ENCODE measurements around the gene GALE.
"Not testable (repeated sequence)": the region's sequence is repeated elsewhere in the genome, so short reads cannot be mapped to it uniquely, and the experiment has no call there.

Gene GALE

DNA sequence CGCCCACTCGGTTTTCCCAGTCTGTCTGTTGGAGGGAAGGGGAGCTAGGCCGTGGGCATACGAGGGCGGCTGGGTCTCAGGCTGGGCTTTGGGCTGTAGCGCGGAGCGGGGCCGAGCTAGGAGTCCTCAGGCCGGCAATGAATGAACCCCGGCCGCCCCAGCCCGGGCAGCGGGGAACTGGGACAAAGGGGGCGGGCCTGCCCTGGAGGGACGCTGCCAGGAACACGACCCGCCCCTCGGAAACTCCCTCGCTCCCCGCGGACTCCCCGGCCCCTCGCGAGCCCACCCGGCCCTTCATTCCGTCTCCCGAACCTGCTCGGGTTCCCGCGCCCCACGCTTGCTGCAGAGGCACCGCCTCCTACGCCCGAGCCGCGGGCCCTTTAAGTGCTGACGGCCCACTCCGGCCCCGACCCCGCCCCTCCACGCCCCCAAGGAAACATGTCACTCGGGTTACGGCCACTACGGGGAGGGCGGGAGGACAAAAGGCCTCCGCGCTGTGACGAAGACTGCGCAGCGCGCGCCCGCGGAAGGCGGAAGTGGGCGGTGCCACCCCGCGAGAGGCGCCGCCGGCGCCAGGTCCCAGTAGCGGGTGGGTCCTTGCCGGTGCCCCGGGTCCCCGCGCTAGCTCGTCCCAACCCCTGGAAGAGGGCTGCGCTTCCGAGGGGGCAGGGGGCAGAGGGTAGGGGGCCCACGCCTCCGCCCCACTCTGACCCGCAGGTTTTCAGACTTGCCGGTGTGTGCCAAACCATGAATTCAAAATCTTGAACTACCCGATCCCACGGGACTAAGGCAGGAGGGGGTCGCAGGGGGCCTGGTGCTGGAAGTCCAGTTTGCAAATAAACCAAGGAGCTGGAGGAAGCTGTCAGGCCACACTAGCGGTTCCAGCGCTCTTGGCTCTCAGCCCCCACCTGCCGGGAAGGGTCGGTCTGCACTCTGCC lies at the start of gene GALE:
Gene GALE, minus strand, starts transcription at position 355 of the 938 bp plus-strand sequence. CDS start 1,747 bp downstream, outside the sequence.
- peak; percentile 95 for DNase-seq

DNA sequence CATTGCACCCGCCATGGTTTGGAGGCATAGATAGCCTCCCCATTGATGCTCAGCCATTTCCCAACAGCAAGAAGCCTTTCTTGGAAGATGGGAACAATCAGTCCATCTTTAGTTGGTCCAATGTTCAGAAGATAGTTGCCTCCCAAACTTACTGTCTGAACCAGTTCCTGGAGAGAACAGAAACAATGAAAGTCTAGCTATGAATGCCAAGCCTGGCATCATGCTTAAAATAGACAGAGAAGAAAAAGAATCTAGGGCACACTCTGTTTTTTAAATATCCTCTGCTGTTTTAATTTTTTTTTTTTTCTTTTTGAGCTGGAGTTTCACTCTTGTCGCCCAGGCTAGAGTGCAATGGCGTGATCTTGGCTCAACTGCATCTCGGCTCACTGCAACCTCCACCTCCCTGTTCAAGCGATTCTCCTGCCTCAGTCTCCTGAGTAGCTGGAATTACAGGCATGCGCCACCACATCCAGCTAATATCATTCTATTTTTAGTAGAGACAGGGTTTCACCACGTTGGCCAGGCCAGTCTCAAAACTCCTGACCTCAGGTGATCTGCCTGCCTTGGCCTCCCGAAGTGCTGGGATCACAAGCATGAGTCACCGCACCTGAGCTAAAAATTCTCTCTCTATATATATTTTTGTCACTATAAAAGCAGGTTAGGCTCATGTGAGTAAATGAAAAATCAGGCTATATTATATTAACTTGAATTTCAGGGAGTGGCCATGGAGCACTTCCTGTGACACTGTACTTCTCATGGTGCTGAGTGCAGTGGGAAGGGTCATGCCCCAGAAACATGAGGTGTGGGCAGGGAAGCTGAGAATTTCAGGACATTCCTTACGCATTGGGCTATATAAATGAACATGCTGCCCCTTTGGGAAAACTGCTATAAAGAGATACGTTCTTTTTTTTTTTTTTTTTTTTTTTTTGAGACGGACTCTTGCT lies 48.4 kb upstream of the GALE start:
- DNase-seq, result no peak

GRCh38 chr1:23847482-23848095 lies 47.0 kb upstream of the GALE start:
- DNase-seq, result not testable (repeated sequence)

DNA sequence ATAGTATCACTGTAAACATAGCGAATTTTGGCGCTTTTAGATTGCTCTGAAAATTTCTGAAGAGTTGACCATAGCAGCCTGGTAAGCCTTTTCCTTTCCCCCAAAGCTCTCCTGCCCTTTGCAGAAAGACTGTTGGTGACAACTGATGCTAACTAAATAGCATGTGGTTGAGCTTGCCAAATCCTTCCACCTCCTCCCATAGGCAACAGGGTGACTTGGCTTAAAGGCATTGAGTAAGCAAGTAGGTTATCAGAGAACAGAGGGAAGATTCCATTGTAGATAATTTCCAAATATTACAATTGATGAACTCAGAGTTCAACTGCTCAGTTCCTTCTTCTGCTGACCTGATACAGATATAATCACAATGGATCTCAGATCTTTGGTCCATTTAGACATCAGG lies 44.6 kb upstream of the GALE start:
- DNase-seq, result no peak

- DNase-seq, result no peak
Observed at GRCh38 chr1:23843644-23844043, 43.1 kb upstream of the GALE start.

DNA sequence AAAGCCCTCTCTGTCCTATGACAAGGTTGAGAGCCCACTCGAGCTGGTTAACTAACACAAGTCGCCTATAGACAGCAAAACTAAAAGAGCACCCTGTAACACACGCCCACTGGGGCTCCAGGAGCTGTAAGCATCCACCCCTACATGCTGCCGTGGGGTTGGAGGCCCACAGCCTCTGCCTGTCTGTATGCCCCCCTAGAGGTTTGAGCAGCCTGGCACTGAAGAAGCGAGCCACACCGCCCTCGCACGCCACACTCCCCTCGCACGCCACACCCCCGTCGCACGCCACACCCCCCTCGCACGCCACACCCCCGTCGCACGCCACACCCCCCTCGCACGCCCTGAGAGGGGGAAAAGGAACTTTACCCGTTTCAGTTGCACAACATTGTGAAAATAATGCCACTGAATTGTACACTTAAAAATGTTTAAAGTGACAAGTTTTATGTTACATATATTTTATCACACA lies 37.9 kb upstream of the GALE start:
- DNase-seq, result peak; percentile 14

DNA sequence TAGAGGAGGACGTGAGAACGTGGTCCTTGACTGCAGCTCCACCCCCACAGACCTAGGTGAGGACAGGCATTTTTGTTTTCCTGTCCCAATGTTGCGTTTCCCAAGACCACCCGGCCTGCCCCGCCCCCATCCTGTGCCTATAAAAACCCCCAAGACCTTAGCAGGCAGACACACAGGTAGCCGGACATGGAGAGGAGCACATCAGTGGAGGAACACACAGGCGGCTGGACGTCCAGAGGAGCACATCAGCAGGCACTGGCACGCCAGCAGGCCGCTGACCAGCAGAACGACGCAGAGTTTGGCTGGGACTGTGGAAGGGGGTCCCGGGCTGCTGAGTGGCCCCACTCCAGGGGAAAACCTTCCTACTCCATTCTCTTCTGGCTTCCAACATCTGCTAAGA lies 37.4 kb upstream of the GALE start:
- no peak for DNase-seq

- no peak for DNase-seq
Observed at GRCh38 chr1:23836037-23836436, 35.5 kb upstream of the GALE start.

- not testable (repeated sequence) for DNase-seq
Observed at GRCh38 chr1:23834156-23834555, 33.6 kb upstream of the GALE start.

- no peak for DNase-seq
Observed at GRCh38 chr1:23827717-23828116, 27.2 kb upstream of the GALE start.

DNA sequence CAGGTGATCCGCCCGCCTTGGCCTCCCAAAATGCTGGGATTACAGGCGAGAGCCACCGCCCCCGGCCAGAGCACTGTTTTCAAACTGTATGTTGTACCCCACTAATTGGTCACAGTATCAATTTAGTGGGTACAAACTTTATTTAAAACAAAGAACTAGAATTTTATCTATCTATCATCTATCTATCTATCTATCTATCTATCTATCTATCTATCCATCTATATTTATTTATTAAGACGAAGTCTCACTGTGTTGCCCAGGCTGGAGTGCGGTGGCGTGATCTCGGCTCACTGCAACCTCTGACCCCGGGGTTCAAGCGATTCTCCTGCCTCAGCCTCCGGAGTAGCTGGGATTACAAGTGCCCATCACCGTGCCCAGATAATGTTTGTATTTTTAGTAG lies 26.0 kb upstream of the GALE start:
- not testable (repeated sequence) for DNase-seq

DNA sequence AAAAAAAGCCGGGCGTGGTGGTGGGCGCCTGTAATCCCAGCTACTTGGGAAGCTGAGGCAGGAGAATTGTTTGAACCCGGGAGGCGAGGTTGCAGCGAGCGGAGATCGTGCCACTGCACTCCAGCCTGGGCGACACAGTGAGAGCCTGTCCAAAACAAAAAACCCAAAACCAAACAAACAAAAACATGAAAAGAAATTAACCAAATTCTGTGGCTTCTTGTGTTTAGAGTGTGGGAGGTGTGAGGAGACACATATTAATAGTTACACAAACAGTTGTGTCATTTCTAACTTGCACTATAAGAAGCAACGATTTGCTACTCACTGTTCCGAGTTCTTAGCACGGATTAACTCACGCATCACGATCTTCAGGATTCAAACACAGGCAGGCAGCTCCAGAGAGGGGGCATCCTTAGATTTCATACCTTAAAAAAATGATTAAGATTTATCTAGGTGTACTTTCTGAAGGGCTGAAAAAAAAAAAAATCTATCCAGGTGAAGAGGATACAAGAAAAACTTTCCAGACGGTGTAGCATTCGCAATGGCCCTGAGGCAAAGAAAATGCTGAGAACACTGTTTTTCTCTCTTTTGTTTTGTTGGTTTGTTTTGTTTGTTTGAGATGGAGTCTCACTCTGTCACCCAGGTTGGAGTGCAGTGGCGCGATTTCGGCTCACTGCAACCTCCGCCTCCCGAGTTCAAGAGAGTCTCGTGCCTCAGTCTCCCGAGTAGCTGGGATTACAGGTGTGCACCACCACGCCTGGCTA lies 25.4 kb upstream of the GALE start:
- DNase-seq, result no peak

DNA sequence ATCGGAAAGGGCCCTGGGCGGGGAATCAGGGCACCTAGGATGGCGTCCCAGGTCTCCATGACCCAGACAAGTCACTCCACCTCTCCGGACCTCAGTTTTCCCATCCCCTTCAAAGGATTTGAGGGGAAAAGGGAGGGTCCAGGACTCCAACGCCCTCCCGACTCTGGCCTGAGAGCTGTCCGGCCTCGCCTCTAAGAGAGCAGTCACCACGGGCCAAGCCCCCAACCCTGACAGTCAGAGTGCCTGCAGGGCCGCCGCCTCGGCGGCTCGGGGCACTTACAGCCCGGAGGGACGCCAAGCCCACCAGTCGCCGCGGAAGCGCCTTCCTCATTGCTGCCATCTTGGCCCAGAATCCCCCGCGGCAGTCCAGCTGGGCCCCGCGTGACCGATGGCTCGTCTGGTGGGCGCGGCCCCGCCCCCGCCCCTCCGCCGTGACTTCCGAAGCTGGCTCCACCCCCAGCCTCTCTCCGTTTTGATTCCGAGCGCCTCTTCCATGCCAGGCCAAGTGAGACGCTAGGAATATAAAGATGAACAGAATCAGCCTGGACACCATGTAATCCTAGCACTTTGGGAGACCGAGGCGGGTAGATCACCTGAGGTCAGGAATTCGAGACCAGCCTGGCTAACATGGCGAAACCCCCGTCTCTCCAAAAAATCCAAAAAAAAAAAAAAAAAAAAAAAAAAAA lies 24.7 kb upstream of the GALE start, which contains the start of gene HMGCL:
Gene HMGCL, minus strand, starts transcription at position 354 of the 686 bp plus-strand sequence. Its CDS starts 14 bp downstream, at position 340.
- peak; percentile 90 for DNase-seq

- no peak for DNase-seq
Observed at GRCh38 chr1:23824711-23825075, 24.1 kb upstream of the GALE start.

GRCh38 chr1:23823767-23824166 lies 23.2 kb upstream of the GALE start:
- DNase-seq, result no peak

GRCh38 chr1:23817633-23818032 lies 17.1 kb upstream of the GALE start:
- DNase-seq, result no peak

- no peak for DNase-seq
Observed at GRCh38 chr1:23816906-23817305, 16.4 kb upstream of the GALE start.

DNA sequence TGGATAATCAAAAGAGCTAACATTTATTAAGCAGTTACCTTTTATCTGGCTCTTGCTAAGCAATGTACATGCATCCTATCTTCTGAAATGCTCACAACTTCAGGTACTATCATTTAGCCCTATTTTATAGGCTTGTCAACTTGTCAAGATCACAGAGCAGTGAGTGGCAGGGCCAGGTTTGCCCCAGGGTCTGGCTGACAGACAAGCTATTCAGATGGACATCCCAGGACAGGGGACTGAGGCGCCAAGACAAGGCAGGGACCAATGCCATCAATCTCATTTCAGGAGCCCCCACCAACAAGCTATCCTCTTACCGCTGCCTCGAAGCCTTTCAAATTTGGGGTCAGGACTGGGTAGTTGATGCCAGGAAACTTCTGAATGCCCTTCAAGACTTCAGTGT lies 15.8 kb upstream of the GALE start:
- no peak for DNase-seq

- DNase-seq, result no peak
Observed at GRCh38 chr1:23814016-23814415, 13.5 kb upstream of the GALE start.

DNA sequence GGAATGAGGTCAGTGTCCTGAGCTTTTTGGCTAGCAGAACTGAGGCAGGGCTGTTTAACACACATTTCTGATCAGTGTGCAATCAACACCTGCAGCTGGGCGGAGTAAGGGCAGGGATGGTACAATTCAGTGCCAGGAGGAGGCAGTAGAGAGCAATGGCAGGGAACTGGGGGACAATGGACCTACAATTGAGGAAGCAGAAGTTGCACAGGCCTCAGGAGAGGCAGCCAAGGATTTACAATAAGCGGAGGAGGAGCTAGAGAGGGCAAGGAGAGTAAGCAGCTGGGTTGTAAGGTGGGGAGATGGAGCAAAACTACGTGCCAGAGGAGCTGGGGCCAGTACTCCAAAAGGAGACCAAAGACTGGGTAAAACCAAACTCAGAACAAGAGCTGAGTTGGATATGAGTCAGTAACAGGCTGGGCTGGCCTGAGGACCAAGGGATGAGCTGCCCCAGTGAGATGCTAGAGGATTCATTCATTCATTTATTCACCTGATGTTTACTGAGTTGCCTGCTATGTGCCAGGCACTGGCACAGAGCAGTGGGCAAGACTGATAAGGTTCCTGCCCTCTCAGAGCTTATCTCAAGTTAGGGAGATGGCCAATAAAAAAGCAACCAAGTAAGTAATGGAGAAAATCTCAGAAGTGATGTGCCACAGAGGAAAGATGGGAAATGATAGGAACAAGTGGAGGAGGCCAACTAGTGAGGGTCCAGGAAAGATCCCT lies 10.4 kb upstream of the GALE start:
- peak; percentile 31 for DNase-seq

- DNase-seq, result peak; percentile 59
Observed at GRCh38 chr1:23809751-23810171, 9.2 kb upstream of the GALE start.
